ENCODE results near the gene C13orf42.
"Not testable (repeated sequence)": the region's sequence is repeated elsewhere in the genome, so short reads cannot be mapped to it uniquely, and the experiment has no call there.

GRCh38 chr13:51080478-51081065 is 30.5 kb downstream of the C13orf42 start:
- not testable (repeated sequence) for TF ChIP-seq CTCF (conservative IDR thresholded peaks at IDR 0.05; ENCODE audit: low read length); EZH2phosphoT487 (IDR thresholded peaks at IDR 0.05; ENCODE audit: borderline replicate concordance)
